ENCODE results near the gene CHST14. TPM values are rescaled to one million over a fixed set of nuclear protein-coding genes. Genes with fewer than 3 reads are reported as not detected.

Gene CHST14
- total RNA-seq, 2 experiments from 2014 or later = 12.1 to 12.6 TPM

Other genes with a start within 250 kb of the CHST14 start
- 1 to 10 TPM; 1.2 to 1.4 TPM for gene PAK6, start 231.9 kb upstream of the CHST14 start, total RNA-seq
- gene ANKRD63, start 187.9 kb upstream of the CHST14 start, total RNA-seq = under 1 TPM in 1 of 2 experiments, not detected in 1; 0.37 TPM
- 100 to 1,000 TPM; 133 to 160 TPM for gene PLCB2, start 163.0 kb upstream of the CHST14 start, total RNA-seq
- 1 to 10 TPM; 8.7 to 9.4 TPM for gene INAFM2, start 147.3 kb upstream of the CHST14 start, total RNA-seq
- under 1 TPM; 0.76 to 0.84 TPM for gene CCDC9B, start 130.0 kb upstream of the CHST14 start, total RNA-seq
- not detected for gene PHGR1, start 120.0 kb upstream of the CHST14 start, total RNA-seq
- gene DISP2, start 112.8 kb upstream of the CHST14 start, total RNA-seq = 1 to 10 TPM in 1 of 2 experiments, under 1 TPM in 1; 0.82 to 2.6 TPM
- 10 to 100 TPM; 71.1 to 74.1 TPM for gene KNSTRN, start 88.3 kb upstream of the CHST14 start, total RNA-seq
- 10 to 100 TPM; 77.7 to 79.9 TPM for gene IVD, start 65.2 kb upstream of the CHST14 start, total RNA-seq
- 10 to 100 TPM; 25.7 to 26.3 TPM for gene BAHD1, start 30.0 kb upstream of the CHST14 start, total RNA-seq
- gene CCDC32, start 94.1 kb downstream of the CHST14 start, total RNA-seq = 10 to 100 TPM; 24.7 to 27.0 TPM
- 10 to 100 TPM; 14.1 to 15.6 TPM for gene RPUSD2, start 98.3 kb downstream of the CHST14 start, total RNA-seq
- gene KNL1, start 123.3 kb downstream of the CHST14 start, total RNA-seq = 10 to 100 TPM; 61.4 to 65.4 TPM
- 10 to 100 TPM; 82.7 to 87.3 TPM for gene RAD51, start 224.2 kb downstream of the CHST14 start, total RNA-seq

Measured in activated CD8-positive, alpha-beta T cell treated with anti-CD3 and anti-CD28 coated beads, Interleukin-2, amount 10 ng/mL, durations not matched to agents 7 days and 5 days (primary cell).